DMS114 treated with DMSO at 0.1 percent for 48 hours (cell line): ENCODE measurements around the gene VMO1.
"Not testable (repeated sequence)": the region's sequence is repeated elsewhere in the genome, so short reads cannot be mapped to it uniquely, and the experiment has no call there.

Experiments
- DNase-seq: peaks from one replicate; lab custom pipeline; 2025; ENCODE audit not compliant: unreplicated experiment; lab: John Stamatoyannopoulos, UW

The VMO1 gene, protein sequence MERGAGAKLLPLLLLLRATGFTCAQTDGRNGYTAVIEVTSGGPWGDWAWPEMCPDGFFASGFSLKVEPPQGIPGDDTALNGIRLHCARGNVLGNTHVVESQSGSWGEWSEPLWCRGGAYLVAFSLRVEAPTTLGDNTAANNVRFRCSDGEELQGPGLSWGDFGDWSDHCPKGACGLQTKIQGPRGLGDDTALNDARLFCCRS

DNA sequence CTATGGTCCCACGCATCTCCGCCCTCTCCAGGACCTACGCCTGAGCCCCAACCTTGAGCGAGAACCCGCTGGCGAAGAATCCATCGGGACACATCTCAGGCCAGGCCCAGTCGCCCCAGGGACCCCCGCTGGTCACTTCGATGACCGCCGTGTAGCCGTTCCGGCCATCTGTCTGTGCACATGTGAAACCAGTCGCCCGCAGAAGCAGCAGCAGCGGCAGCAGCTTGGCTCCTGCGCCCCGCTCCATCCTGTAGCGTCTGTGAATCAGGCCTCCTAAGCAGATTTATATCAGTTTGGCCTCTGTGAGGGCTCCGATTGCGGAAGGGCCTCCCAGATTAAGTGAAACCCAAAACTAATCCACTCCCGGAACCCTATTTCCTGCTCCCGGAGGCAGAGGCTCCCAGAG, at the start of gene VMO1:
TSS of gene VMO1 (minus strand) at position 259 of the 406 bp plus-strand sequence. CDS start at position 247, 12 bp downstream.
- DNase-seq: no peak

DNA sequence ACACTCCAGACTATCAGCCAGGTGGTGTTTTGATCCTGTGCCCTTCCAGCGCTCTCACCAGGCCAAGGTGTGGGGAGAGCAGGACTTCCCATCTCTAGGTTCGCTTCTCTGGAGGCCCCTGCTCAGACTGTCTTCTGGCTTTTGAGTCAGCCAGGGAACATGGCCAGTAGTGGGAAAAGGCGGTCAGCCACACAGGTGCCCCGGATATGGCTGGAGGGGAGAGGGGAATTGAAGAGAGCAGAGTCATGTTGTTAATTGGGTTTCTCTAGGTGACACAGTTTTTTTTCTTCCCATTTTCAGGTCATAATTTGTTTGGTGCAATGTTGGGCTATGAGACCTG, 48.5 kb upstream of the VMO1 start:
- no peak for DNase-seq

DNA sequence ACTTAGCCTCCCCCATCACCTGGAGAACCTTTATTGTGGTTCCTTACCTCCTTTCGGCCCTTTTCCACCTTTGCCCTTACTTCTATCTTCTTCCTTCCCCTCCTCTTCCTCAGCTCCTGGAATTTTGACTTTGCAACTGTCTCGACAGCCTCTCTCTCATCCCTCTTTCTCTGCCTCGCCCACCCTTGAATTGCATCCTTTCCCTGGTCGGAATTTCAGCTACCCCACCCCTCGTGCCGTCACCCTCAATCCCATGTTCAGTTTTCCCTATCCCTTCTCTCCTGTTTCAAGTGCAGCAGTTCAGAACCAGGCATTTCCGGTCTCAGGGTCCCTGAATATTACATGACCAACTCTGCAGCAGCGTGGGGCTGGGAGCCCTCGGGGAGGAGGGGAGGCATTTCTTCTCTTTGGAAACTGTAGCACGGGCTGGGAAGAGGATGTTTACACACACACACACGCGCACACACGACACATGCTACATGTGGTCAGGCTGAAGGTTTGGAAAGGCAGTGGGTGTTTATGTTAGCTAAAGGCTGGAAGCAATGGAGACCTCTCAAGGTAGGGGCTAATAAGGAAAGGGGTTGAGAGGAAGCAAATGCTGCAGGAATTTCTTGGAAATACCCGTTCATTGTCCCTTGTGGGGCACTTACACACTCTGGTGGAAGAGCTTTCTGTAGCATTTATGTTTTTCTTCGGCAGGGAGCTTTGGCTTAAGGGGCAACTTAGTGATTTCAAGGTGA, 47.9 kb upstream of the VMO1 start:
- no peak for DNase-seq

DNA sequence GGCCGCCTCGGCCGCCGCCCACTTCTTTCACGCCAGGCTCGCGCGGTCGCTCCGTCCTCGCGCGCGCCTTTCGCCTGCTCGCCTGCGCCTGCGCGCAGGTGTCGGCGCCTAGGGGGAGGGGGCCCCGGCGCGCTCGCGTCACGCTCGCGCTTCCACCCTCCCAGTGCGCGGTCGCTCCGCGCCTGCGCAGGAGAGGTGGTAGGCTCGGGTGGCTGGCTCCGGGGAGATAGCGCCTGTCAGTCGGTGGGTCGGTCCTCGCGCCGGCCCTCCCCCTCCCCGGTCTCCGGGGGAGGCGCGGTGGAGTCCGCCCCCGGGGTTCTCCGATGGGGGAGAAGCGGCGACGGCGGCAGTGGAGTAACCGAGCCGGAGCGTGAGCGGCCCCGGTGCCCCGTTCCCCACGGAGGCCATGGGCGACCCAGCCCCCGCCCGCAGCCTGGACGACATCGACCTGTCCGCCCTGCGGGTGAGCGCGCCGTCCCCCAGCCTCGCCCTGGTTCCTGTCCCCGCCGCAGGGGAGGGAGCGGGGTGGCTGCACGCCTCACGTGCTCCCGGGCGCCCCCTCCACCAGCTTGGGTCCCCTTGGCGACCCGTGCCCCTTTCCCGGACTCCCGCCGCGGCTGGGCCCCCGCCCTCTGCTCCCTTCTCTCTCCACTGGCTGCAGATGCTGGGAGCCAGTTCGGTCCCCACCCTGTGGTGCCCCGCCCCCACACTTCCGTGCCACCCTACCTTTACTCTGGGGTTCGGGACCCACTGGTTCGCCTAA, 47.2 kb upstream of the VMO1 start, which contains the start of gene MINK1:
TSS of gene MINK1 (plus strand) at position 163 of the 763 bp plus-strand sequence. CDS start at position 407, 244 bp downstream.
- peak; percentile 72 for DNase-seq

DNA sequence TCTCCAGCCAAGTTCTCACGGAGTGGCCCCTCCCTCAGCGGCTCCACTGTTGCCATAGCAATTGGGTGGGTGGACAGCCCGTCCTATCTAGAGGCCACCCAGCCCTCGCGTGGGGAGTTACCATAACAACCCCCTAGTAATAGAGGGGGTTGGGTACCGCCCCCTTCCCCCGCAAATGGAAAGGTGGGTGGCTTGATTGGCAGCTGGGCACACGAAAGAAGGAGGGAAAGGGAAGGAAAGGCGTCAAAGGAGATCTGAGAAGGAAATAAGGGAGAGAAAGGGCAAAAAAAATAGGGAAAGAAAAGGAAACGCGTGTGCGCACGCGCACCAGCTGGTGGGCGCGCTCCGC, 46.6 kb upstream of the VMO1 start:
- not testable (repeated sequence) for DNase-seq

DNA sequence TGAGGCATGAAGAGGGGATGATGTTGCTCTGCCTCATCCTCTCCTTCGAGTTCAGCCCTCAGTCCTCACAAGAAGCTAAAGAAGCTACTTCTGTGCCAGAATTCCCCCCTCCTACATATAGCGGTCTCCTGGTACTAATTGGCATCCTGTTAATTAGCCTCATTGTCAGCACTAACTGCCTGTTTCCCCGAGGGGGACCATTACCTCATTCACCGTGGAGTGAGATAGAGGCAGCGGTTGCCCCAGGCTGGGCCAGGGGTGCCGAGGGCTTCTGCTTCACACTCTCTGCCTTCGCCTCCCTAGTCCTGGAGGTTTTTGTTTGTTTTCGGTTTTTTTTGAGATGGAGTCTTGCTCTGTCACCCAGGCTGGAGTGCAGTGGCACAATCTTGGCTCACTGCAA, 41.2 kb upstream of the VMO1 start:
- DNase-seq: no peak

DNA sequence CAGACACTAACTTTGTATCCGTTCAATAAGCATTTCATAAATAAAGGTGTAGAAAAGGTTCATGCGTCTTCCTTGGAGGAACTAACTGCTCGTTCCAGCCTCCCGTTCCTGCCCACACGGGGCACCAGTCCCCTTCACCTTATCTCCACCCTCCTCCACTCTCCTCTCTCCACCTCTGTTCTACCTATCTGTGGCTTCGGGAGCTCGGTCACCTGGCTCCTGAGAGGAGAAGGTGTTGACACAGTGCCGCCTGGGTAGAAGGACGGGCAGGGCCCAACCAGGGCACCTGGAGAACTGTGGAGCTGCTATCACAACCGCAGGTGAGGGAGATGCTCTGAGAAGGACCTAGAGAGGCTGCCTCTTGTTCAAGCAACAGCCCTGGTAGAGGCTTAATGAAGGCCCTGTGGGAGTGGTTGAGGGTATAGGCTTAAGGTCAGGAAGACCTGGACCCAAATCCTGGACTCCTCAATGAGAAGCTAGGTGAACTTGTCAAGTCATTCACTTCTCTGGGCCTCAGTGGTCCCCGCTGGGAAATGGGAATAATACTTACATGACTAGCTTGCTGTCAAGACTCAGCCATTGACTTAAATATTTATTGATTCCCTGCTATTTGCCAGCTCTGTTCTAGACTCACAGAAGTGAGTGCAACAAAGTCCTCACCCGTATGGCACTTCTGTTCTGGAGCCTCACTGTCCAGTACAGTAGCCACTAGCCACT, 37.4 kb upstream of the VMO1 start:
- DNase-seq: no peak

DNA sequence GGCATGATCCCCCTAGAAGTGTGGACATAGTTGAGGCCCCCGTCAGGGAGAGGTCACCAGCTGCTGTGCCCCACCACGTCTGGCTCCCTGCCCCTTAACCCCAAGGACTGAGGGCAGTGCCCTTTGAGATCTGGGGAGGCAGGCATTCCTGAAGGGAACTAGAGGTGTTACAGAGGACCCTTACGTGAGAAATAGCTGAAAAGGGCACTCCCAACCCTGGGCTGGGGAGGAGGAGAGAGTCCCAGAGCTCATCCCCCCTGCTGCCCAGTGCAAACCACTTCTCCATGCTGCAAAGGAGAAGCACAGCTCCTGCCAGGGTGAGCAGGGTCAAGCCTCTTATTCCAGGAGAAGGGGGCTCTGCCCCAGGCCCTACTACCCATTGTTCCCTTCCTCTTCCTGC, 36.7 kb upstream of the VMO1 start:
- DNase-seq: no peak

DNA sequence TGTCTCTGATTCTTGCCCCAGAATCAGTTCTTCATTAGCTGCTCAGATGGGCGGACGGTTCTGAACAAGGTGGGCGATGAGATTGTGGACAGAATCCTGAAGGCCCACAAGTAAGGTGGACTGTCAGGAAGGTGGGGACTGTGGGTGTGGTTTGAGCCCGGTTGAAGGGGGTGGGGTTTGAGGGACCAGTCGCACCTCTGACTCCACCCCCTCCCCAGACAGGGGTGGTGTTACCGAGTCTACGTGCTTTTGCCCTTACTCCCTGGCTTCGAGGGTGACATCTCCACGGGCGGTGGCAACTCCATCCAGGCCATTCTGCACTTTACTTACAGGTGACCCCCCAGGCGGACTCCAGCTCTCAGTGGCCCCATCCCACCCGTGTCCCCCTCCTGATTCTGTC, 32.1 kb upstream of the VMO1 start:
- no peak for DNase-seq

DNA sequence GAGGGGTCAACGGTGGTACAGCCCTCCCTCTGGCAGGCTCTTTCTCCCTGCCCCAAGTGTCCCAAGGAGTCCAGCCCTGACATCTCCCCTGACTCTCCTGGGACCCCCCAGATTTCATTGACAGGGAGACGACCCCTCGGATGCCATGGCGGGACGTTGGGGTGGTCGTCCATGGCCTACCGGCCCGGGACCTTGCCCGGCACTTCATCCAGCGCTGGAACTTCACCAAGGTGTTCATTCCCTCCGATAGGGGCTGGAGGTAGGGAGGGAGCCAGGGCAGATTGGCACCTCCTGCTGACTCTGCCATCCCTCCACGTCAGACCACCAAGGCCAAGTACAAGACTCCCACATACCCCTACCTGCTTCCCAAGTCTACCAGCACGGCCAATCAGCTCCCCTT, 30.7 kb upstream of the VMO1 start:
- no peak for DNase-seq

DNA sequence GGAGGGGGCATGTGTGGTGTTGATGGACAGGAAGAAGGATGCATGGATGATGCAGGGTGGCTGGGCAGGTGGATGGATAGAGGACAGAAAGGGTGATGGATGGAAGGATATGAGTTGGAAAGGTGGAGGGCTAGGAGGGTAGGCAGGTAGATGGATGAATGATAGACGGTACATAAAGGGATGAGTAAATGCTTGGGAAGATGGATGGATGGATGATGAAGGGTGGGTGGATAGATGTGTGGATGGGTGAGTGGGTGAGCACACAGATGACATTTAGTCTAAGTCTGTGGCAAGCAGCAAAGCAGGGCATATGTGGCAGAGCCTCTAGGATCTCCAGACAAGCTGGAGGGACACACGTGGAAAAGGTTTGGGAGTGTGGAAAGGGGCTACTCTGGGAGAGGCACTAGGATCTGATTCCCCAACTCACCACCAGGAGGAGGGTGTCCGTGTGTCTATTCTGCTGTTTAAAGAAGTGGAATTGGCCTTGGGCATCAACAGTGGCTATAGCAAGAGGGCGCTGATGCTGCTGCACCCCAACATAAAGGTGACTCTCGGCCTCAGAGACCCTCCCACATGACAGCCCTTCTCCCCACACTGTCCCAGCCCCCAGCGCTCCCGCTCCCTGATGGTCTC, 29.0 kb upstream of the VMO1 start:
- no peak for DNase-seq

DNA sequence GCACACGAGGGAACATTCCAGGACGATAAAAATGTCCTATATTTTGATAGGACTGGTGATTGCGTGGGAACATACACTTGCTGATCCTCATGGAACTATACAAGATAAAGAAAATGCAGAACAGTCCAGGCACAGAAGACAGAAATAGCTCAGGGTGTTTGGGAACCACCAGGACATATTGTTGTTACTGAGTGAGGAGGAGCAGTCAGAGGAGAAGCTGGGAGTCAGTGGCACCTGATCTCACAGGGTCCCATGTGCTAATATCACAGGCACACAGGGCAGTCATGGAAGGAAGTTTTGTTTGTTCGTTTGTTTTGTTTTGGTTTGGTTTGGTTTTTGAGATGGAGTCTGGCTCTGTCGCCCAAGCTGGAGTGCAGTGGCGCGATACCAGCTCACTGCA, 26.5 kb upstream of the VMO1 start:
- DNase-seq: no peak

DNA sequence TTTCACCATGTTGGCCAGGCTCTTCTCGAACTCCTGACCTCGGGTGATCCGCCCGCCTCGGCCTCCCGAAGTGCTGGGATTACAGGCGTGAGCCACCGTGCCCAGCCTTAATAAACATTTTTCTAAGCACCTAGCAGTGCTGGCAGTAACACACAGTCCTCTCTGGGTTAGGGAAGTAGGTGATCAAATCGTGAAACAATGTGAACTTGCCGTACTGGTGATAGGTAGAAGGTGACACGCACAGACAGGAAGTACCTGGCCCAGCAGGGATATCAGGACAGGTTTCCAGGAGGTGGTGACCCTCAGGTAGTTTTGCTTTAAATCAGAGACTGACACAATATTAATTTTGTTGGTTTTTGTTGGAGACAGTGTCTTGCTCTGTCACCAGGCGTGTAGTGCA, 25.3 kb upstream of the VMO1 start:
- DNase-seq: no peak

DNA sequence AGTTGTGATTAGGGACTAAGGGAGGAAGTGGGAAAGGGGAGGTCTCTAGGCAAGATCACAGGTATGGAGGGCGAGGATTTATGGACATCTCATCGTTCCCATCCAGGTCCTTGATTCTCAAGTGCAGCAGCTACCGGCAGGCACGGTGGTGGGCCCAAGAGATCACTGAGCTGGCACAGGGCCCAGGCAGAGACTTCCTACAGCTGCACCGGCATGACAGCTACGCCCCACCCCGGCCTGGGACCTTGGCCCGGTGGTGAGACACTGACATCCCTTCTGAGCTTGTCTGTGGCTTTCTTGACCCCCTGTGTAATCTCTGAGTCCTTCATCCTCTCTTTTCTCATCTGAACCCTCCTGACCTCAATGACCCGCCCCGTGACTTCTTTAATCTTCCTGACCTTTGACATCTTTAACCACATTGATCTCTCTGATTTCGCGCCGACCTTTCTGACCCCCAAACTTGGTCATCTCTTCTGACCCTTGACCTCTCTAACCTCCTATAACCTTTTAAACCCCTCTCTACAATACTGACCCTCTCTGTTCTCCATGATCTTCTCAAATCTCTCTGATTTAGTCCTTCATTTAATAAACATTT, 24.6 kb upstream of the VMO1 start:
- no peak for DNase-seq

DNA sequence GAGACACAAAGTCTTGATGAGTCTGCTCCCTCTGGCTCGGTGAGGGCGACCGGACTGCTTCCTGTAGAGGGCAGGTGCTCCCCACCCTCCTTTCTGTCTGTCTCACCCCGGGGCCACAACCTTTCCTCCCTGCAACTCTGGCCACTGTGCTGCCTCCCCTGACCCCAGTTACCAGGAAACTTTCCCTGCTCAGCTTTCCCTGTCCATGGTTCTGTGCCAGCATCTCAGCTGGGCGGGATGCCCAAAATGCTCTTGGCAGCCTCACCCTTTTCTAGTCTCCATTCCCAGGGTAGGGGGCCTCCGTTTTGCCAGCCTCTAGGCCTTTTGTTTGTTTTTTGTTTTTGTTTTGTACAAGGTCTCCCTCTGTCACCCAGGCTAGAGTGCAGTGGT, 22.2 kb upstream of the VMO1 start:
- DNase-seq: no peak

DNA sequence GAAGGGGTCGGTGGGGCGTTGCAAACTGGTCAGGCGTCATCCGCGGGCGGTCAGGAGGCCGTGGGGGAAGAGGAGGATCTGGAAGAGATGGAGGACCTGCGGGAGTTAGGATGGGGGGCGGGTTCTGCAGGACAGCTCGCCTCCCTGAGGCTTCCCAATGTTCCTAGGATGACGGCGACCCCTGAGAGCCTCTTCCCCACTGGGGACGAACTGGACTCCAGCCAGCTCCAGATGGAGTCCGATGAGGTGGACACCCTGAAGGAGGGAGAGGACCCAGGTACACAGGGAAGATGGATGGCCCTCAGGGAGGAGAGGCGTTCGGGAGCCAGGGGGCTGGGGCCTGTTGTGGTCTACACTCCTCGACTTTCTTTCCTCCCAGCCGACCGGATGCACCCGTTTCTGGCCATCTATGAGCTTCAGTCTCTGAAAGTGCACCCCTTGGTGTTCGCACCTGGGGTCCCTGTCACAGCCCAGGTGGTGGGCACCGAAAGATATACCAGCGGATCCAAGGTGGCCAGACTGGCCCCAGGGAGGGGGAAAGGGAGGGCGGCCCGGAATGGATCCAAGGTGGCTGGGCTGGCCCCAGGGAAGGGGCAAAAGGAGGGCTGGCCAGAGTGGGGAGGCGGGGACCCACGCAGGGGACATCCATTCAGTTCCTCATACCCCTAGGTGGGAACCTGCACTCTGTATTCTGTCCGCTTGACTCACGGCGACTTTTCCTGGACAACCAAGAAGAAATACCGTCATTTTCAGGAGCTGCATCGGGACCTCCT, 21.6 kb upstream of the VMO1 start:
- DNase-seq: no peak

DNA sequence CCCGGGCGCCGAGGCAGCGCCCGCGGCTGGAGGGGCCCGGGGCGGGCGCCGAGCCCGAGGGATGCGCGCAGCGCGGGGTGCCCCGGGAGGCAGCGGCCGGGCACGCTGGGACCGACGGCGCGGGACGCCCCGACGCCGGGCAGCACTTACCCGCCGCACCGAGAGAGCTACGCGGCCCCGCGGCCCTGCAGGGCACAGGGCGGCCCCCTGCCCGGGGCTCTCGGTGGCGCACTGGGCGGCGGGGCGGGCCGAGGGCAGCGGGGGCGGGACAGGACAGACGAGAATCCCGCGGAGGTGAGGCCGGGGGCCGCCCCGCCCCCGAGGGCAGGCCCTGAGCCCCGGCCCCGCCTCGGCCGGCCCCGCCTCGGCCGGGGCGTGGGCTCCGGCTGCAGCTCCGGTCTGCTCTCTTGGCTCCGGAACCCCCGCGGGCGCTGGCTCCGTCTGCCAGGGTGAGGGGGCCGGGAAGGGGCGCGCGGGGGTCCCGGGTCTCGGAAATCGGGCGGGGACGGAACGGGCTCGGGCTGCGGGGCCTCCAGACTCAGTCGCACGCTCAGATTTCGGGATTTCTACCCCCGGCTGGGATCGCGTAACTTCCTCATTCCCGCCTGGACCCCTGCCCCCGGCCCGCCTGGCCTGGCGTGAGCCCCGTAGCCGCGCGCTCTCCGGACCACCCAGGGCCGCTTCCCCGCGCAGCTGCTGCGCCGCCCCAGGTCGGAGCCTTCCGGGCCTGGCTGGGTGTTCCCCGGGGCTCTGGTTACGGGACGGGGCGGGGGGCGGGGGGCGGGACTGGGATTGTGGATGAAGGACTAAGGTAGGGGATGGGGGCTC, 20.8 kb upstream of the VMO1 start, which contains the start of gene PLD2:
TSS of gene PLD2 (plus strand) at position 376 of the 828 bp plus-strand sequence. CDS start 621 bp downstream, outside the sequence.
- peak; percentile 52 for DNase-seq

DNA sequence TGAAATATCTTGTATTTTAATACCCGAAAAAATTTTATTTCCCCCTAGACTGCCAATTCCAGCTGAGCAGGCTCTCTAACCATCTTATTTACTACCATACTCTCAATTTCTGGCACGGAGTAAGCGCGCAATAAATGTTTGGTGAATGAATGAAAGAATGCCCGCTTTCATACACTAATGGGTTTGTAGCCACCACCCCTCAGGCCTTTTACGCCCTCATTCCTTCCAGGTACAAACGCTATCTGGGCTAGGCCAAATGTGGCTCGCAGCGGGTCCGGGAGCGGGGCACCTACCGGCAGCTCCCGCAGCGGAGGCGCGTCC, 20.3 kb upstream of the VMO1 start:
- DNase-seq: no peak

DNA sequence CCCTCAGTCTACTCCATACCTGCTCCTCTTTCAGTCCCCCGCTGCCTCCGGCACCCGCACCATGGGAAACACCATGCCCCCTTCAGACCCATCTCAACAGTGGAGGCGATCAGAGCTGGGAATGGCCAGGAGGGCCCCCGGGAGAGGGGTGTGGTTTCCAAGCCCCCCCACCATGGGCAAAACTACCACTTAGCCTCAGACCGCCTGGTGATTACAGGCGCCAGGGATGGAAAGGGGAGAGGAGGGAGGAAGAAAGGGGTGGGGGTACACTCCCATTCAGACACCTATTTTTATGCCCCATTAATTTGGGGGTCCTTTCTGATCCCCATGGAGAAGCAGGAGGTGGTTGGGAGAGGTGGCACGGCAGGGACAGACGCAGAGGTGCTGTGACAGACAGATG, 16.1 kb upstream of the VMO1 start, which contains the start of gene C17orf114:
TSS of gene C17orf114 (minus strand) at position 101 of the 400 bp plus-strand sequence.
- DNase-seq: no peak
